GM18870 (cell line): Measurements from ENCODE around the gene GON4L.
"Not testable (repeated sequence)": the region's sequence is repeated elsewhere in the genome, so short reads cannot be mapped to it uniquely, and the experiment has no call there.

Experiments used
- ATAC-seq: cut with Tn5 transposase; IDR thresholded peaks from one replicate; pipeline ENCODE4 v1.9.1; 2021; ENCODE audit warnings: moderate library complexity; ENCODE audit not compliant: unreplicated experiment

Gene GON4L

DNA sequence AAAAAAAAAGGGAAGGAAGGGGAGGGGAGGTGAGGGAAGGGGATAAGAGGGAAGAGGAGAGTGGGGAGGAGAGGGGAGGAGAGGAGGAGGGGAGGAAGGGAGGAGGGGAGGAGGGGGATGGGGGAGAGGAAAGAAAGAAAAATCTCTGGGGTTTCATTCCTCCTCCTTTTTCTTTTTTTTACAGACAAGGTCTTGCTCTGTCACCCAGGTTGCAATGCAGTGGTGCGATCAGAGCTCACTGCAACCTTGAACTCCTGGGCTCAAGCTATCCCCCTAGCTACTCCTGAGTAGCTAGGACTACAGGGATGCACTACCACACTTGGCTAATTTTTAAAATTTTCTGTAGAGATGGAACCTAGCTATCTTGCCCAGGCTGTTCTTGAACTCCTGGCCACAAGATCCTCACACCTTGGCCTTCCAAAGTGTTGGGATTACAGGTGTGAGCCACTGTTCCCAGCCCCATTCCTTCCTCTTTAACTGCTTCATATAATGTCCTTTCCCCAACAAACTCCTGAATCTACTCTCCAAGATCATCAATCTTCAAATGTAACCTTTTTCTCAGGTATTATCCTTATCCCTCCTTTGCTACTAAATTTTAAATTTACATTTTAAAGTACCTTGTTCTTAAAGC lies 23.2 kb downstream of the GON4L start:
- no peak for ATAC-seq

DNA sequence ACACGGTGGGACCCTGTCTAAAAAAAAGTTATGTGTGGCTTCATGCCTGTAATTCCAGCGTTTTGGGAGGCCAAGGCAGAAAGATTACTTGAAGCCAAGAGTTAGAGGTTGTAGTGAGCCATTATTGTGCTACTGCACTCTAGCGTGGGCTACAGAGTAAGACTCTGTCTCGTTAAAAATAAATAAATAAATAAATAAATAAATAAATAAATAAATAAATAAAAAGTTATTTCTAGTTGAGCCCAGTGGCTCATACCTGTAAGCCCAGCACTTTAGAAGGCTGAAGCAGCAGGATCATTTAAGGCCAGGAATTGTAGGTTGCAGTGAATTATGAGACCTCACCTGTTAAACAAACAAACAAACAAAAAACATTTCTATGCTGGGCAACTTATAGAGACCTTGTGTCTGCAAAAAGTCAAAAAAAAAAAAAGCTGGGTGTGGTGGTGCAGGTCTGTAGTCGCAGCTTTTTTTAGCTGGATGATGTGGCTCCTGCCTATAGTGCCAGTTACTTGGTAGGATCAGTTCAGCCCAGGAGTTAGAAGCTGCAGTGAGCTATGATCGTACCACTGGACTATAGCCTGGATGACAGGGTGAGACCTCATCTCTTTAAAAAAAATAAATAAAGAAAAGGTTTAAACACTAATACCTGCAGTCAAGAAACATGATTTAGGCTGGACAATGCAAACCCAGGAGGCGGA lies 25.6 kb downstream of the GON4L start:
- no peak for ATAC-seq

DNA sequence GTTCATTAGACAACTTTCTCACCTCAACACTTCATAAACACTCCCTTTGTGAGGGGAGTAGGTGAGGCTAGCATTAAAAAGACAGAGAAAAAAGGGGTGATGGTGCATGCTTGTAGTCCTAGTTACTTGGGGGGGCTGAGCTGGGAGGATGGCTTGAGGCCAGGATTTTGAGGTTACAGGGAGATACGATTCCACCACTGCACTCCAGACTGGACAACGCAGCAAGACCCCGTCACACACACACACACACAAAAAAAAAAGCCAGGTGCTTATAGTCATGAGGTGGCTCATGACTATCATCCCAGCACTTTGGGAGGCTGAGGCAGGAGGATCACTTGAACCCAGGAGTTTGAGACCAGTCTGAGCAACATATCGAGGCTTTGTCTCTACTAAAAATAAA lies 29.6 kb downstream of the GON4L start:
- ATAC-seq, result no peak

DNA sequence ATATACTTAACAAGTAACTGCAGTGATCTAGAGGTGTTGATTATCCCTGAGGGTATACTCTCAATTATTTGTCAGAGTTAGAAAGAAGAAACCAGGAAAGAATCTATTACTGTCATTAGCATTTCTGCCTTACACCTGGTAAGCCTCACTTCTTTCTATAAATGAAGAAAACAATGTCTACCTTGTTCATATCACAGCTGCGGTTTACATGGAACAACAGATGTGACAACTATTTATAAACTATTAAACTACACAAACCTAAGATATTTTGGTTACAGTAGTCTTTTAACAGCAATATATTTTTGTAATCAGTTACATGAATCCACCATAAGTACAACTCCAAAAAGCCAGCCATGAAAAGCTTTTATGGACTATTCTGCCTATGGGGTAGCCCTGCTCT lies 40.7 kb downstream of the GON4L start:
- ATAC-seq, result no peak

DNA sequence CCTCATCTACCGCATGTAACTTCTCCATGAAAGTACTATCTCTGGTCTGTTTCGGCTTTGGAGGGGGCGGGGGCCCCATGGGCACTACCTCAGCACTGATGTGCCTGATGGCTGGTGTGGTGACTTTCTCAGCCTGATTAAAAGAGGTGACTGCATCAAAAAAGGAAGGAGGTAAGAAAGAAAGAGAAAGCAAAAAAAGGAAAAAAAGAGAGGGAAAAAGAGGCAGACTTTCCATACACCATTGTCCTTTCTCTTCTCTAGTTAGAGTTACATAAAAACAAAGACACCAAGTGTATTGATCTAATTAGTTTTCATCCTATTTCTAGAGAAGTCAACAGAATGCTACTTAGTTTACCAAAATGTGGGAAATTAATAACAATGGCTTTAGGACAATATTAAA lies 43.3 kb downstream of the GON4L start:
- ATAC-seq, result no peak

DNA sequence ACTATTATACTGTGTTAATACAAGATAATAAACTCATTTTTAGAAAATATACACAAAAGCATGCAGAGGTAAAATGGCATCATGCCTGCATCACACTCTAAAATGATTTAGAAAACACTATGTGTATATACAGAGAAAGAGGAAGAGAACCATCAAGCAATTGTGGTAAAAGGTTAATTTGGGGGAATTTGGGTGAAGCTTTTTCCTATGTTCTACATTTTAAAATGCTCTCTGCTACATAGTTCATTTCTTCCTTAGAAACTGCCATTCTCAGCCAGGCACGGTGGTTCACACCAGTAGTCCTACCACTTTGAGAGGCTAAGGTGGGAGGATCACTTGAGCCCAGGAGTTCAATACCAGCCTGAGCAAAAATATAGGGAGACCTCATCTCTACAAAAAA lies 44.1 kb downstream of the GON4L start:
- ATAC-seq, result no peak

DNA sequence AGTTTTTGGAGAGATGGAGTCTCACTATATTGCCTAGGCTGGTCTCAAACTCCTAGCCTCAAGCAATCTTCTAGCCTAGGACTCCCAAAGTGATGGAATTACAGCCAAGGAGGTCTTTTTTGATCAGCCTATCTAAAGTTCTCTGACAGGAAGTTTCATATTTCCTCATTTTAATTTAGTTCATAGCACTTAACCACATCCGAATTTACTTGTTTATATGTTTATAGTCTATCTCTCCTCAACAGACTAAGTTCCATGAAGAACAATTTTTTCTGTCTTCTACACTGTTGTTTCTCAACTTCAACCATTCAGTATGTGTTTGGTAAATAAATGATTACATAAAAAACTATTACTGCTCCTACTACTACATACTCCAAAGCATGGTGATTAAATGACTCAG lies 47.9 kb downstream of the GON4L start:
- no peak for ATAC-seq

DNA sequence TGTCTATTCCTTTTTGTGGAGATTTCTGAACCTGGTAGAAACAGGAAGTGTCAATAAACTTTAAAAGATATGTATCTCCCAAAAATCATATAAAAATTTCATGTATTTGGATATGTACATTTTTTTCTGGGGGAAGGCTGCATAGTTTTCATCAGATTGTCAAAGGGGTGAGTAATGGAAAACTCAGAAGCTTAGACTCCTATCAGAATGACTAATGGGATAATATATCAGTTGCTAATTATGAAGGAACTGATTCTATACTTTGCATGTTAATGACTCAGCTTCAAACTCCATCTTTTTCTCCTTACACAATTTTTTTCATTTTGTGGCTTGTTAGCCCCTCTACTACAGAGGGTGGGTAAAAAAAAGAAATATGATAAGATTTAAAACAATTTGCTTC lies 55.9 kb downstream of the GON4L start:
- ATAC-seq, result no peak

DNA sequence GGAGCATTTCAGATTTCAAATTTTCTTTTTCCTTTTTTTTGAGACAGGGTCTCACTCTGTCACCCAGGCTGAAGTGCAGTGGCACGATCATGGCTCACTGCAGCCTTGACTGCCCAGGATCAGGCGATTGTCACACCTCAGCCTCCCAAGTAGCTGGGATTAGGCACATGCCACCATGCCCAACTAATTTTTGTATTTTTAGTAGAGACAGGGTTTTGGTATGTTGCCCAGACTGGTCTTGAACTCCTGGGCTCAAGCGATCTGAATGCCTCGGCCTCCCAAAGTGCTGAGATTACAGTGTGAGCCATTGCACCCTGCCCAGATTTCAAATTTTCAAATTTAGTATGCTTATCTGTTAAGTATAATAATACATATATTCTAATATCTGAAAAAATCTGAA lies 61.4 kb downstream of the GON4L start:
- not testable (repeated sequence) for ATAC-seq

DNA sequence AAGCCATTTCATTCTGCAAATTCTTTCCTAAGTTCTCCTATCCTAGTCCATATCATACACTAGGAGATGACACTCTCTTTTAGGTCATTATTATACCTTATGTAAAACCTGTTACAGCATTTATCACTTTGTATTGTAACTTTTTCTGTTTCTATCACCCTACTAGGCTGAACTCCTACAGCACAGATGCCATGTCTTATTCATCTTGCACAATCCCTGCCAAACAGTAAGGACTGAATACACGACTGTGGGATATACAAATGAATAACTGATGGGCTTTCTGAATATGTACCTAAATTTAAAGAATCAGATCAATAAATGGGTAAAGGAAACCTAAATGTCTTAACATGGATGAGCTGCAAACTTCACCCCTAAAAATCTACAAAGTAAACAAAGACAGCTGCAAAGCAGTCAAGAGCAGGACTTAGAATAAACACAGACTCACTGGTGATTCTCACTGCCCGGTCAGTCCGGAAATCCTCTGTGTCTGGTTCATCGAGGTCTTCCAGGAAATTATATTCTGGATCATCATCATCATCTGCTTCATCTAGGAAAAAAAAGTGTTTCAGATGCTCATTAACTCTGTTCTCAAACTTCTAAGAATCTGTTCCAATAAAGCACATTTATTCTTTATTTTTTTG lies 62.3 kb downstream of the GON4L start:
- ATAC-seq, result no peak

DNA sequence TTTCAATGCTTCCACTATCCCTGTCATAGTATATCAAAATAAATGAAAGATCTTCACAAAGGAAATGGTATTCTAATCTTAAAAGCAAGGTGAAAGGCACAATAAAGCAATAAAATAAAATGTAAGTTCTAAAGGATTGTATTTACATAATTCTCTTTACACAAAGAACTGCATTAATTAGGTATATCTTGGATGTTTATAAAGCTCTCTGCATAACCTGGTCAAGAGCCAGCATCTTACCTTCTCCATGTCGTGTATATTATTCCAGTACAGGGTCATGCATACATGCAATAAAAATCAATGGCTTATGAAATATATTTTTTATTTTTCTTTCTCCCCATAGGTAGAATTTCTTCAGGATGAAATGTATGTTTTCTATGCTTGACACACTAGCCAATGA lies 63.8 kb downstream of the GON4L start:
- no peak for ATAC-seq

DNA sequence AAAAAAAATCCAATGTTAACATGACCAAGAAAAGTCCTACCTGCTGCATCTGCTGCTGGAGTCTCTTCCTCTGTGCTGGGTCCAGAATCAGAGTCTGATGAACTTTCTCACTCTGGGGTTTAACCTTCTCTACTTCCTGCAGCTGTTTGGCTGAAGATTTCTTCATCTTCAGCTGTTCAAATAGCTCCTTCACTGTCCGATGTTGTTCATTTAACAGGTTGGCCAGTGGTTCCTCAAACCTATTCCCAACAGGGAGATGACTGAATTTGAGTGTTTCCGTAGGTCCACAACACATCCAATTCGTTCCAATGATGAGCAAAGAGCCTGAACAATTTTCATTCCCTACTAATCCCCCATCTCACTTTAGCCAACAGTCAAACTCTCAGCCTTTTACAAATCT lies 79.4 kb downstream of the GON4L start:
- no peak for ATAC-seq

DNA sequence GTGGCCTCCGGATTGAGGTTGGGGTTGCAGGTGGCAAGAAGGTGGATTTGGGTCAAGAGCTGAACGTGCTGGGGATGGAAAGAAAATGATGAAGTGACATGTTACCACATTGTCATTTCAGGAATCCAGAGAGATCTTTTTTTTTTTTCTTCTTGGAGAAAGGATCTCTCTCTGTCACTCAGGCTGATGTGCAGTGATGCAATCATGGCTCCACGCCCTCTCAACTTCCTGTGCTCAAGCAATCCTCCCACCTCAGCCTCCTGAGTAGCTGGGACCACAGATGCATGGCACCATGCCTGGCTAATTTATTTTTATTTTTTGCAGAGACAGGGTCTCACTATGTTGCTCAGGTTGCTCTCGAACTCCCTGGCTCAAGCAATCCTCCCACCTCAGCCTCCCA lies 80.6 kb downstream of the GON4L start:
- no peak for ATAC-seq

DNA sequence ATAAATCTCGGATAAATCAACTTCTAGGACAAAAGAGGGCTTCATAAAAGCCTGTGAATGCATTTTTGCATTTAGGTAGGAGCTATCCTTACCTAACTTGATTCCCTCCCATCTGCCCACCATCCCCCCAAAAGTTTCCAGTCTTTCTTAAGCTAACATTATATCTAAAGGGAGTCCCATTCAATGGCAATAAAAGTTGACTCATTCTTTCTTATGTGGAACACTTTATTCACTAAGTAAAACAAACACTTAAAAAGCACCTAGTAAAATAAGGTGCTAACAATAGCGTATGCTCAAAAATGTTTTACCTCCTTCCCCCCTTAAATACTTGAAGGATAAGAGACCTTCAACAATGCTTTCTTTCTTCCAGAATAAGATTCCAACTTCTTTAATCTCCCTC lies 83.8 kb downstream of the GON4L start:
- ATAC-seq, result no peak

DNA sequence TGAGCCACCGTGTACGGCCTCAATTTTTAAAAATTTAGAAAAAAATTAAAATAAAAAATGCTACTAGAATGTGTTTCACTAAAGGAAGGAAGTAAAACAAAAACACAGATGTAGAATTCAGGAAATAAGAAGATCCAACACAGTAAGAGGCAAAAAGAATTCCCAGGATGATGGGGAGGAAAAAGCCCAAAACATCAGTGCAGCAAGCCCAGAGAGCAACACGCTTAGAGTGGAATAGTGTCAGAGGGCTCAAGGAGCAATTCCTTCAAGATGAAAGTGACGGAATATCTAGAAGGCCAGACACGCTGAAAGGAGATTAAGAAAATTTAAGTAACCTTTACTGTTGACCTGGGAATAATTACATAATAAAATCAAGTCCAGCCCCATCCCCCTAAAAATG lies 87.8 kb downstream of the GON4L start:
- ATAC-seq, result no peak

DNA sequence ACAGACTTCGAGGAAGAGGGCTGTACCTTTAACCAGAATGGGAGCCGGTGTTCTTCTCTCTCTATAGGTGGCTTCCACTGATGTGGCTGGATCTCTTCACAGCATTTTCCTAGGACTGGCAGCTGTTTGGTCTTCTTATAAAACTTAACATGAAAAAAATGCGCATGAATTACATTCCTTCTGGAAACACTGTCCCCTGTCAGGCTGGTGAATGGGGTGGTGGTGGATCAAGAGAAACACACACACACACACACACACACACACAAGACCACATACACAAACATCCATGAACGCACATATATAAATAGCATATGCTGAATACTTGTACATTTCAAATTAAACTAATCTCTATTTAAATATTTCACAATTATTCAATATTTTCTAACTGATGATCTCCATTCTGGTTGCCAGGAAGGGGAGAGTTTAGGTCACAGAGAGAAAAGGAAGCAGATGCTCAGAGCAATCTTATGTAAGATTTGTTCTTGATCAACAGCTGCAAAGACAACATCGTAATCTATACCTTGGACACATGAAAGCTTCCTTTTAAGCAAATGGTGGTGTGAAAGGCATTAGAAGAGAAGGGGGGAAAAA lies 89.5 kb downstream of the GON4L start:
- ATAC-seq, result not testable (repeated sequence)

DNA sequence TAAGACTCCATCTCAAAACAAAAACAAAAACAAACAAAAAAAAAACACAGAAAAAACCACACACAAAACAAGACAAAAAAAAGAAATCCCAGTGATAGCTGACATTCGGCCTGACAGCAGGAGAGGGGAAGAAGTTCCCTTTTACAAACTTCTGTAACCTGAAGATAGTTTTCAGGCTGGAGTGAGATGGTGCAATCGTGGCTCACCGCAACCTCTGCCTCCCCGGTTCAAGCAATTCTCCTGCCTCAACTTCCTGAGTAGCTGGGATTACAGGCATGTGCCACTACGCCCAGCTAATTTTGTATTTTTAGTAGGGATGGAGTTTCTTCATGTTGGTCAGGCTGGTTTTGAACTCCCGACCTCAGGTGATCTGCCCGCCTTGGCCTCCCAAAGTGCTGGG lies 93.0 kb downstream of the GON4L start:
- ATAC-seq, result not testable (repeated sequence)

DNA sequence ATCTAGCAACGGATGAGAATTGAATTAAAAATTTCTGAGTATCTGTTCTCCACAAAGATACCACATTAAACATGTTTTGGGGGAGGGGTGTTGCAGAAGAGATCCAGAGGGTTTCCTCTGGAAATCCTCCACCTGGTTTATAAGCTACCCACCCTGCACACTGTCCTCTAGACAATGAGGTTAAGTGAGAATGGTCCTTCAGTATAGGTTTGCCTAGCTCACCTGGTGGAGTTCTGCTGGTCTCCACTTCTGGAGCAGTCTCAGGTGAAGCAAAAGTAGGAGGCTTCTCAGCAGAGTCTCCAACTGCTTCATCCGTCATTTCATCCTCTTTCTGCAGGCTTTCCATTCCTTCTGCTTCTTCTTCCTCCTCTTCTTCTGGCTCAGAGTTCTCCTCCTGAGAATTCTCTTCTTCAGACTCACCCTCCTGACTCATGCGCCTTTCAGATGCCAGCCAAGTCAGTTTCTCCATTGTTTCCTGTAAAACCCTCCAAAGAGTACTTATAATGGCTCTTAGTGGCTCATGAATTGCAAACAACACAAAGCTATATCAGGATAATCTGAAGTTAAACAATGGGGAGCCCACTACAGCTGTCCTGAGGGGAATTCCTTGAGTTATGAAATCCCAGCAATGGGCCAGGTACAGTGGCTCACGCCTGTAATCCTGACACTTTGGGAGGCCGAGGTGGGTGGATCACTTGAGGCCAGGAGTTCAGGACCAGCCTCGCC lies 93.8 kb downstream of the GON4L start:
- ATAC-seq, result not testable (repeated sequence)

DNA sequence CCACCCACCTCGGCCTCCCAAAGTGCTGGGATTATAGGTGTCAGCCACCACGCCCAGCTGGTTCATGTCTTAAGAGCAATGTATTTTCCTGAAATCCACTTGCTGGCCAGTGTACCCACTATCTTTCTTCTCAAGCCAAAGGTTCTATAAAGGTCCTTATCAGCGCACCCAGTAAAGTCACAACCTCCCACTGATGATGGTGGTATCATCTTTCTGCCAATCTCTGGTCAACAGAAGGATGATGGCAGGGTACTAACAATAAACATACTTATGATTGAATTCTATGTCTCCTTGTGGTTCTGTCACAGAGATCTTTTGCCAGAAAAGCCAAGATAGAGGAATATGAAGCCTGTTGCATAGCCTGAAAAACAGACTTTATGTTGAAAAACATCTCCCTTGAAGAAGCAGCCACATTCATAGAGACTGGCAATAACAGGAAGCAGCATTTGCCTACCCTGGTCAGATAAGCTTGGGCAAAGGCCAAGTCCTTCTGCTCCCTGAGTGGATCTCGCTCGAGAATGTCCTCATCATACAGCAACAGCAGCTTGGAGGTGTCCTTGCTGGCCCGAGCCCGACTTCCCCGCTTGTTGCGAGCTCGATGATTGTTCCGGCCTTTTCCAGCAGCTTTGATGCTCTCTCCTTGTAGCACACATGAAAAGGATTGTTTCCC lies 95.1 kb downstream of the GON4L start:
- no peak for ATAC-seq

DNA sequence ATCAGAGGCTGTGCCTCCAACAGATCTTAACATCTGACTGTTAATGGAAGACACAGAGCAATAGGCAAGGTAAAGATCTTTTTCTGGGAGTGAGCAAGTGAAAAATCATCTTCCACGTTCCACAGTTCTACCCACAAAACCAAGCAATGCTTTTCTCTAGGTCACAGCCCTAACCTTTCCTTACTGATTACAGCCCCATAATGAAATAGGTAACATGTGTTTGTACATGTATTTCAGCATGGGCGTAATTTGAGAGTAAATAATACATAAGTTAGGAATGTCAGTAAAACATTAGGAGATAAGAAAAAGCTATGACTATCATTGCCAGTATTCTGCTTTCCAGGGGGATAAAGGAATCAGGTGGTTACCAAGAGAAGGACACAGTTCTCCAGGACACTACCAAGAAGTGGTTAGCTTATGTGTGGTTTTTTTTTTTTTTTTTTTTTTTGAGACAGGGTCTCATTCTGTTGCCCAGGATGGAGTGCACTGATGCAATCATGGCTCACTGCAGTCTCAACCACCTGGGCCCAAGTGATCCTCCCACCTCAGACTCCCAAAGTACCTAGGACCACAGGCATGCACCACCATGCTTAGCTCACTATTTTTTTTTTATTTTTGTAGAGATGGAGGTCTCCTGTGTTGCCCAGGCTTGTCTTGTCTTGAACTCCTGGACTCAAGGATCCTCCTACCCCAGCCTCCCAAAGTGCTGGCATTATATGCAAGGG lies 96.1 kb downstream of the GON4L start:
- ATAC-seq, result no peak
